Colon (tissue), 2 donors: ENCODE measurements around the gene RPA3.
A peak's percentile ranks its signal among the peaks of the same experiment; 100 is the strongest.
"Not testable (repeated sequence)": the region's sequence is repeated elsewhere in the genome, so short reads cannot be mapped to it uniquely, and the experiment has no call there.

Experiments
- FAIRE-seq: peaks from 2 replicates; lab custom pipeline; 2012; peaks lifted over from hg19 to GRCh38; lab: Jason Lieb, UNC
- donor health status: control.
- donor health status: control.

RPA3 gene

DNA sequence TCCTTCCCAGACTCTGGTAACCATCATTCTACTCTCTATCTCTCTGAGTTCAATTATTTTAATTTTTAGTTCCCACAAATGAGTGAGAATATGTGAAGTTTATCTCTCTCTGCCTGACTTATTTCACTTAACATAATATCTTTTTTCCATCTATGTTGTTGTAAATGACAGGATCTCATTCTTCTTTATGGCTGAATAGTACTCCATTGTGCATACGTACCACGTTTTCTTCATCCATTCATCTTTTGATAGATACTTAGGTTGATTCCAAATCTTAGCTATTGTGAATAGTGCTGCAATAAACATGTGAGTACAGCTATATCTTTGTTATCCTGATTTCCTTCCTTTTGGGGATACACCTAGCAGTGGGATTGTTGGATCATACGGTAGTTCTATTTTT, 23.9 kb downstream of the RPA3 start:
- no peak for FAIRE-seq

DNA sequence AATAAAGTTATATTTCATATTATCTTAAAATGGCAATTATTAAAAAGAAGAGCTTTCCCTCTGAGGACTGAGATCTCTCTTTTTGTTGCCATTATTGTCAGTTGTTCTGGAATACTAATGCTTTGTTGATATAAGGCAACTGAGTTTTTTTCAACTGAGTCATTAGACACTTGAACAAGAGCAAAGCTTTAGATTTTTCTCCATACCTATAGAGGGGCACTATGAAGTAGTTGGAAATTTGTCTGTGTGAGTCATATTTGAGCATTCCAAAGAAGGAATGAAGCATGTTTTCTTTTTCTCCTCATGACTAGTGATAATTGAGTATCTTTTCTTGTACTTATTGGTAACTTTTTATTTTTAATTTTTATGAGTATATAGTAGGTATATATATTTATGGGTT, 24.5 kb downstream of the RPA3 start:
- no peak for FAIRE-seq

DNA sequence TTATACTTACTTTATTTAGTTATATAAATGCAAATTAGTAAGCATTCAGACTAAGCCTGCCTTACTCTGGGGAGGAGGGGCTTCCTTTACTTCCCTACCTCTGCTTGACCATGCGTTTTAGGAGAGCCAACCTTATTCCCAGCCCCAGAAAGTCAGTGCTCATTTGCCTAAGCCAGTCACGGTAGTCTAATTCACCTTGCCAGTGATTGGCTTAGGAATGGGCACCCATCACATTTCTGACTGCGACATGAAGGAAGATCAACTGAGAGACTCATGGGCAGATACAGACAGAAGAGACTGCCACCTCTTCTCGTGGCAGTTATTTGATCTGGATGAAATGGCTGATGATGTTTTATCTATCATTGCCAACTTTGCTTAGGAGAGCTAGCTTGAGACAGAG, 29.5 kb downstream of the RPA3 start:
- FAIRE-seq = no peak

DNA sequence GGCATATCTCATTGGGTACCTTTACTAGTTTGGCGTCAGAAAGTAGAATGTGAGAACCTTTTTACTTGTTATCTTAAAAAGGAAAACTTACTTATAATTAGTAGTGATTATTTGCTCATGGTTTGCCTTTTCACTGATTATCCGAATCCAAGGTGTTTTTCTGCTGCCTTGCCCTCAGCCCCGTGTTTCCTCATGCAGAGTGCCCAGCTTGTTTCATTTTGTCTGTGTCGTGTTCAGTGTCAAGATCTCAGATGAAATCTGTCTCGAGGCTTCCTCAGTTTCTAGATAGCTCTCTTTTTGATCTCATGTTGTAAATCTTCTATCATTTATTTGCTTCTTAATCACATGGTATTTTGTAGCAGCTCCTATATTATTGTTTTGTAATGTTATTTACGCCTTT, 30.1 kb downstream of the RPA3 start:
- no peak for FAIRE-seq

DNA sequence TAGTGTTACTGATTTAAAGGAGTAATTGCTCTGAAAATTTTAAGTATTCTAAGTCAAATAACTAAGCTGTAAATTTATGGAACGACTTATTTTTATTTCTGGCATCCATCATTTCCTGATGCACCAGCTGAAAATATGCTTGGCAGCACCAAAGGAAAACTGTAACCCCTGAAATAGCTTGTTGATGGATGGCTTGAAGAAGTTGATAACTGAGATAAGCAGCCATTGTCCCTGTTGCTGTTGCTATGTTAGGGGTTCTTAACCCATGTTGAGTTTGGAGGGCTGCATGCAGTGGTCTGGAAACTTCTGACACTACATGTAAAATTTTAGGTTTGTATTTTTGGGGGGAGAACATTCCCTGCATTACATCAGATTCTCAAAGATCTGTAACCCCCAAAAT, 30.6 kb downstream of the RPA3 start:
- FAIRE-seq = no peak

DNA sequence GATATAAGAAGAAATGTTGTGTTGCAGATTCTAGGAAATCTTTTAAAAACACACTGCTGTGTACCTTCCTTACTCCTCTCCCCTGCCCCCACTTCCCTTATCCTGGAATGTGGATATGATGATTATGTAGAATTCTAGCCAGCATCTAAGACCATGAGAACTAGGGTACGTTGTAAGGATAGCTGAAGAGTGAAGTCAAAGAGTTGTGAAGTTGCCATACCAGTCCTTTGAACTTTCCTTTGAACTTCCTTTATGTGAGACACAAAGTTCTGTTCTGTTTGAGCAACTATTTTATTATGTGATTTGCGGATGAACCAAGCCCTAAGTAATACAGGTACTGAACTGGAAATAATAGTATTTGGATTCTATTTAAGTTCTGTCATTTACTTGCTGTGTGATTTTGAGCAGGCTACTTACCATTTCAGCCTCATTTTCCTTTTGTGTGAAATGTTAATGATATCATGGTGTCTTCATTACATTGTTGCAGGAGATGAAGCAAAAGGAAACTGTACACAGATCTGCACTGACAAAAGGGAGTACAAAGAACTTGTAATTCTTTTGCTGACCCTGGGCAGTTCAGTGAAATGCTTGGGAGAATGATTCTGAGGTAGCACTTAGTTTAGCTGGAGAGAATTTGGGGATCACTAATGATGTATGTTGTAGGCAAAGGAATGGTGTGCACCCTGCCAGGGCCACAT, 31.4 kb downstream of the RPA3 start:
- FAIRE-seq = no peak

GRCh38 chr7:7682861-7683260, 35.5 kb downstream of the RPA3 start:
- no peak for FAIRE-seq

DNA sequence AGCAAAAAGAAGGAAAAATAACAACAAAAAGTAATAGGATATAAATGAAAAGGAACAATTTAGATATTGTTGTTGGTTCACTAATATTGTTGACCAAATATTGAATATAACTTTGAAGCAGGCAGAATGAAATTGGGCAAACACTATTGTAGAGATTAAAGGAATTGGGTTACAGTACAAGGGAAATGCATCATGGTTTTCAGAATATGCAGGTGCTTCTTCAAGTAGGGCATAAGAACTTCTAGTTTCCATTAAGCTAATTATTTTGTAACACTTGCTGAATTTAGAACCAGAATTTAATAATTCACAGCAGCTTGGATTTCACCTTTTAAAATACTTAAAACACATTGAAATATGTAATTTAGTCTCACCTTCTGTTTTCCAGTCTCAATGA, 36.5 kb downstream of the RPA3 start:
- no peak for FAIRE-seq

- peak; percentile 88 for FAIRE-seq
These were observed 37.0 kb downstream of the RPA3 start for GRCh38 chr7:7681191-7681935.

DNA sequence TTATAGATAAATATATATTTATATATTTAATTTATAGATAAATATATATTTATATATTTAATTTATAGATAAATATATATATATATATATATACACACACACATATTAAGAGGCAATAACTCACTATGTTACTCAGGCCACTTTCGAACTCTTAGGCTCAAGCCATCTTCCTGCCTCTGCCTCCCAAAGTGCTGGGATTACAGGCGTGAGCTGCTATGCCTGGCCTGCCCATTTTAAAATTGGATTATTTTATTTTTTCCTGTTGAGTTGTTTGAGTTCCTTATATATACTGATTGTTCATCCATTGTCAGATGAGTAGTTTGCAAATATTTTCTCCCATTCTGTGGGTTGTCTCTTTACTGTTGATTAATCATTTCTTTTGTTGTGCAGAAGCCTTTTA, 38.8 kb downstream of the RPA3 start:
- FAIRE-seq = not testable (repeated sequence)

GRCh38 chr7:7675686-7676085, 42.7 kb downstream of the RPA3 start:
- no peak for FAIRE-seq

- no peak for FAIRE-seq
These were observed 45.2 kb downstream of the RPA3 start for GRCh38 chr7:7673240-7673550.

DNA sequence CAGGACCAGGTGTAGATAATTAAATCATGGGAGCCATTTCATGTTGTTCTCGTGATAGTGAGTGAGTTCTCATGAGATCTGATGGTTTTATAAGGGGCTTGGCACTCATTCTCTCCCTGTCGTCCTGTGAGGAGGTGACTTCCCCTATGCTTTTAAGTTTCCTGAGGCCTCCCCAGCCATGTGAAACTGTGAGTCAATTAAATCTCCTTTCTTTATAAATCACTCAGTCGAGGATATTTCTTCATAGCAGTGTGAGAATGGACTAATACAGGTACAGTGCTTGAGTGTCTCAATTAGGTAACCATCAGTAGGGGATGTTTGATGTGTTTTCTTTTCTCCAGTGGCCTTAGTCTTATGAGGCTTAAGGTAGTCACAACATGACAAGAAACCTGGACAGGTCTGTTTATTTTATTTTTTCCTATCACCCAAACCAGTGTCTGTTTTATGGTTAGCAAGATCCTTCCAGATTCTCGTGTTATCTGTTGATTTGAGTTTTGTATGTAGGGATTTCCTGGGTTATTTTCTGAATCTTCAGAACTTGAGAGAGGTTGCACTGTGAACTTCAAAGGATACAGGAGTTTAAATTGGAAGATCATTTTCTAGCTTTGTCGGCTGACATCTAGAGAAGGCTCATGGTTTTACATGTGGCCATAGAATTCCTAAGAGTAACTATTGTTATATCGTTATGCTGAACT, 45.7 kb downstream of the RPA3 start:
- FAIRE-seq = no peak

DNA sequence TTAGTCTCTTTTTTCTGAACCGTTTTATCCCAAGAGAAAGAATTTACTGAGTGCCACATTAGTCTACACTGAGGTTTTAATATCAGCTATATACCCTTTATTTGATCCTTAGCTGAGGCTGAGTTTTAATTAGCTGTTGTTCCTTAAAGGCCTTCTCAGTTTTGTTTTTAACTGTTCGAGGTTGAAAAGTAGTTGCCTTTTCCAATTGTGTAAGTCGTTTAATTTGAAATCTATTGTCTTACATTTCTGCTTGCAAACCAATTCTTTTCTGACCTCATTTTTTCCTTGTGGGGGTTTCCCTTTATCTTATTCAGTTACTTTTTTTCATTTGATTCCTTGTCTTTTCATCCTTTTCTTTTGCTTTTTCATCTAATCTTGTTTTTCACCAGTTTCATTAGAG, 47.0 kb downstream of the RPA3 start:
- FAIRE-seq = no peak

GRCh38 chr7:7670490-7670889, 47.9 kb downstream of the RPA3 start:
- FAIRE-seq = no peak

GRCh38 chr7:7668706-7669105, 49.7 kb downstream of the RPA3 start:
- no peak for FAIRE-seq

DNA sequence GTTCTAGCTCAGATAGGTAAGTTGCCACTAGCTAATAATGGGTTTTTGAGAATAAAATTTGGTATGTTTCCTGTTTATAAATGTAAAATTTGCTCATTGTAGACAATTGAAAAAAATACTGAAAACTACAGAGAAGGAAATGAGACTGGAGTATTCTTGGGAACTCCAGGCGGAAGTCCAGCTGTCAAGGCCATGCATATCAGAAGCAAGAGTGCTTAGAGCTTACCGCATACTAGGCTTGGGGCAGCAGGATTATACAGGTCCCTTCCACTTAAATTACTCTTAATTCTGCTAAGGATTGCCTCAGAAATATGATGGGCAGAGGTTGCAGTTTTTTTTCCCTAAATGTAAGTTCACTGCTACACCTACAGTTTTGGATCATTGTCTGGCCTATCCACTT, 51.2 kb downstream of the RPA3 start:
- FAIRE-seq = no peak

DNA sequence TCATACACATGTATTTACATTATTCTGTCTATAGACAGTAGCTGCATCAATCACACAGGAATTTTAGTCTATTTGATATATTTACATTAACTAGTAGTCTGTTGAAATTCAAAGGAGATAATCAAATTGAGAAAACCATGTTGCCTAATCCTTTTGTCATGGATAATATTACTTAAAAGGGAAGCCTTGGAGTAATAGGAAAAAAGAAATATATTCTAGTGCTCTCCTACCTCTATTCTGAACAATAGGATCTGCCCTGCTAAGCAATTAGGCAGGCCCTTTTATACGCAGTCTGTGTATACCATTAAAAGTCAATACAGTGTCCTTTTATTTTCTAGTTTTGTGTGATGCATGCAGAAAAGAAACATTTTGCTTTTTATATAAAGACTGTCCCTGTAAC, 53.4 kb downstream of the RPA3 start:
- FAIRE-seq = no peak

- FAIRE-seq = no peak
These were observed 54.1 kb downstream of the RPA3 start for GRCh38 chr7:7664291-7664690.

GRCh38 chr7:7662527-7662926, 55.9 kb downstream of the RPA3 start:
- FAIRE-seq = no peak

GRCh38 chr7:7656459-7656858, 61.9 kb downstream of the RPA3 start:
- not testable (repeated sequence) for FAIRE-seq

- no peak for FAIRE-seq
These were observed 63.3 kb downstream of the RPA3 start for GRCh38 chr7:7654964-7655715.
